ENCODE results near the gene PITPNM3.

PITPNM3 gene

GRCh38 chr17:6526362-6527152, 29.8 kb downstream of the PITPNM3 start:
- no peak for DNase-seq (ENCODE audit: low read depth, low spot score)

DNA sequence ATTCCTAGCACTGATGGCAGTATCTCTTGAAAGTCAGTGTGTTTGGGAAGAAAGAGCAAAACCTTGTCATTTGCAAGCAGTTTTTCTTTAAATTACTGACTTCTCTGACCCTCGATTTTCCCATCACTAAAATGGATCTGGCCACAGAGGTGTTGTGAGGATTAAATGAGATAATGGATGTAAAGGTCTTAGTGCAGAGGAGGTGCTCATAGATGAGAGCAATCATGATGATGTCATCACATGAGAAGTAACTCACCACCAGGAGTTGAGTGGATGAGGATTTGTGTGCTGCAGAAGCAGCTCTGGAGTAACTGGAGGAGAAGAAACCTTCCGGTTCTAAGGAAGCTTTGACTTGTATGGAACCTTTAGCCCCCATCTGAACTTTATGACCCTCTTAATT, 30.6 kb downstream of the PITPNM3 start:
- no peak for DNase-seq (ENCODE audit: low read depth, low spot score)

GRCh38 chr17:6525141-6525540, 31.2 kb downstream of the PITPNM3 start:
- DNase-seq (ENCODE audit: low read depth, low spot score): no peak

DNA sequence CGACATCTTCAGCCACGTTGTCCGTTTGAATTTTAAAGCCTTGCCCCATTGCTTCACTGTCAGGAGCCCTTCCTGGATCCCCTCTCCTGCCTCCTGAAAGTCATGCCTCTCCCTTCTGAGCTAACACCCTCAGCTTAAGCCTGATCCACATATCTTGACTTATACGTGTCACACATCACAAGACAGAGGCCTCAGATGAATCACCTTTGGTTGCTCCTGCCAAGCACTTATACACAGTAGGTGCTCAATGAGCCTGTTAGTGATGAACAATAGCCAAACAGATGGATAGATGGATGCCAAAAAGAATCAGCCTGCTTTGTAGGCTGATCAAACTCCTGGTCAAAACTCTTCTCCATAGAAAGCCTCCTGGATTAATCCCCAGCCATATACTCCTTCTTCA, 31.8 kb downstream of the PITPNM3 start:
- no peak for DNase-seq (ENCODE audit: low read depth, low spot score)

- DNase-seq (ENCODE audit: low read depth, low spot score): no peak
Observed at GRCh38 chr17:6523809-6524355, 32.5 kb downstream of the PITPNM3 start.

DNA sequence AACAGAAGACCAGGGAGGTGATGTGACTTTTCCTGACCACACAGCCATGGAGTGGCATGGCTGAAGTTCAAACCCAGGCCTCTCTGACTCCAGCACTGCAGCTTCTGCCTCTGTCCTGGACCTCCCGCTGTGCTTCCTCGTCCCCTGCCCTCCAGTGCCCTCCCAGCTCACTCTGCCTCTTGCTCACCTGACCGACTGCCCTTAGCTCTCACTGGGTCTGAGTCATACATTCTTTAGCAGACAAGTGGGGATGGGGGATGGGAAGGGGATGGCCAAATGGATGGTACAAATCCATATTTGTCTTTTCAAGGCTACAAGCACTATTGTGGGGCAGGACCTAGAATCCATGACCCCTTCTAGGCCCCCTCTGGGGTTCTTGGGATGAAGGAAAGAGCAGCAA, 33.0 kb downstream of the PITPNM3 start:
- no peak for DNase-seq (ENCODE audit: low read depth, low spot score)

- no peak for DNase-seq (ENCODE audit: low read depth, low spot score)
Observed at GRCh38 chr17:6521586-6521985, 34.8 kb downstream of the PITPNM3 start.

DNA sequence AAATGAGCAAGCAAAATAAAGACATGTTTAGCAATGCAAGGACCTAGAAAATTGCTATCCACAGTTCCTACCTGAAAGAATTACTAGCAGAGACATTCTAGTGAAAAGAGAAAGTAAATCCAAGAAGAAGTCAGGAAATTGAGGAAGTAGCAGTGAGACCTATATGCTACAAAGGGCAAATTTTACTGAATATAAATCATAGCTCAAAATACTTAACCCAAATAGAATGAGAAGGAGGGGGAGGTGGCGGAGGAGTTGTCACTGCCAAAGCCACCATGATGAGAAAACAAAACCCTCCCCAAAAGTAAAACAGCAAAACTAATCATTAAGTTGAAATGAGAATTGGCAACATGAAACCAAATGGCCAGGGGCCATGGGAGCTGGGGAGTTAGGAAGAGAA, 39.3 kb downstream of the PITPNM3 start:
- no peak for DNase-seq (ENCODE audit: low read depth, low spot score)

DNA sequence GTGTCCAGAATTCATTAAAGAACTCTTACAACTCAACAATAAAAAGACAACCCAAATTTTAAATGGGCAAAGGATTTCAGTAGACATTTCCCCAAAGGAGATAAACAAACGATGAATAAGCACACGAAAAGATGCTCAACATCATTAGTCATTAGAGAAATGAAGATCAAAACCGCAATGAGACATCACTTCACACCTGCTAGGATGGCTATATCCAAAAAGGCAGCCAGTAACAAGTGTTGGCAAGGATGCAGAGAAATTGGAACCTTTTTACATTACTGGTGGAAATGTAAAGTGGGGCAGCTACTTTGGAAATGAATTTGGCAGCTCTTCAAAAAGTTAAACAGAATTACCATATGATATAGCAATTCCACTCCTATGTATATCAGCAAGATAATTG, 42.0 kb downstream of the PITPNM3 start:
- no peak for DNase-seq (ENCODE audit: low read depth, low spot score)

DNA sequence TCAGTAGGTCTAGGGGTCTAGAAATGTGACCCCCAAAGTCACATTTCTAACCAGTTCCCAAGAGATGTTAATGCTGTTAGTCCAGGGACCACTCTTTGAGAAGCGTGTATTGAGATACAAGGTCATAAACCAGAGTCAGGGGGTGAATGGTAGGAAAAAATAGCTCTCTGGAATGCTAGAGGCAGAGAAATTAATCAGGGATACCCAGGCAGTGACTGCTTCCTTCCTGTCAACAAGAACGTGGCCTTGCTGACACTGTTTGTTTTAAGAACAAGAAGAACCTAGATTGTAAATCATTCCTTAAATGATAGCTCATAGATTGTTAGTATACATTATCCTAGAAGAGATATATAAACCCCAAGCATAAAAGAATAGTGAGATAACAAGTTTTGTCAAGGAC, 43.8 kb downstream of the PITPNM3 start:
- DNase-seq (ENCODE audit: low read depth, low spot score): no peak

- no peak for DNase-seq (ENCODE audit: low read depth, low spot score)
Observed at GRCh38 chr17:6510321-6510977, 45.9 kb downstream of the PITPNM3 start.

DNA sequence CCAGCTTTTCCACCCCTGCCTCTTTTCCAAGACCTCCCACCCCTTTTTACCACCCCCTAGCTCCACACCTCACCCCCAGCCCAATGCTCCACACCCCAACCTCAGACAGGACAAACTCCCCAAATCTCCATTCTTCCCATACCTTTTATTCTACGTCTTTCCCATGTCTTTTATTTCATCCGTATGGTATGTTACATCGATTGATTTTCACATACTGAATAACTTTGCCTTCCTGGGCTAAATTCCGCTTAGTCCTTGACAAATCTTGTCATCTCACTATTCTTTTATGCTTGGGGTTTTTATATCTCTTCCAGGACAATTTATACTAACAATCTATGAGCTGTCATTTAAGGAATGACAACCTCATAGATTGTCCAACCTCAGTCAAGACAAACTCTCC, 46.4 kb downstream of the PITPNM3 start:
- no peak for DNase-seq (ENCODE audit: low read depth, low spot score)

GRCh38 chr17:6509031-6509771, 47.2 kb downstream of the PITPNM3 start:
- DNase-seq (ENCODE audit: low read depth, low spot score): no peak

GRCh38 chr17:6508519-6509030, 47.8 kb downstream of the PITPNM3 start:
- no peak for DNase-seq (ENCODE audit: low read depth, low spot score)

DNA sequence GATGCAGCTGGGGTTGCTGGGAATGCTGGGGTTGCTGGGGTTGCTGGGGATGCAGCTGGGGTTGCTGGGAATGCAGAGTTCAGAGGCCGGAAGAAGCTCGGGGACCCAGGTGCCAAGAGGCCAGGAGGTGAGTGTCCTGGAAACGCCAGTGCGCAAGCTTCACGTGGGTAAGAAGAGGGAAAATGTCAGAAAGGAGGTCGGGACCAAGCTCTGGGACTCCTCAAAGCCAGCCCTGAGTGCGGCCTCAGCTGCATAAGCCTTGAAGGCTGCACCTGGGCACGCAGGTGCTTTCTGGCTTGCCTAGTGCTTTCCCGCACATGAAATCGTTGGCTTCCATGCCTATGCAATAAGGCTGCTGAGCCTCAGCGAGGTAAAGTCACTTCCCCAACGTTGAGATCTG, 48.3 kb downstream of the PITPNM3 start:
- no peak for DNase-seq (ENCODE audit: low read depth, low spot score)

GRCh38 chr17:6507535-6507934, 48.8 kb downstream of the PITPNM3 start:
- DNase-seq (ENCODE audit: low read depth, low spot score): no peak

DNA sequence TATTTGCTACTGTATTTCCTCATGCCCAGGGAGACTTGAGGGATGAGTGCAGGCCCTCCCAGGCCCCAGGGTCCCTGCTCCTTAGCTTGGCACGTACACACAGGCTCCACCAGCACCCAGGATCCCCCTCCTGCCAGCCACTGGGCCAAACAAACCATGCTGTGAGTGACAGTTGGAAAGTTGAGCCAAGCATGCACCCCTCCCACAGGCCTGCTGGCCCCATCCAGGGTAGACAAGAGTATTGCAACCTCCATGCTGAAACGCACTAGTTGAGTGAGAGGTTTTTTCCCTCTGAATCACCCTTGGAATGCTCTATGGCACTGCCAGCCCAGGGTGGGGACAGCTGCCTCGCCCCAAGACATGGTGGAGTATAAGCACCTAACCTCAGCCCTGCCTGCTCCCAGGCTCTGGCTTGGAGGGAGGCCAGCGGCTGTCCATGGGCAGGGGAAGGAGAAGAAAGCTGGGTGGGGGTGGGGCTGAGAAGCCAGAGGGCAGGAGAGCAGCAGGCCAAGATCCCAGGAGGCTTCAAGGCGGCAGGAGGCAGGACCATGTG, 49.6 kb downstream of the PITPNM3 start:
- no peak for DNase-seq (ENCODE audit: low read depth, low spot score)

DNA sequence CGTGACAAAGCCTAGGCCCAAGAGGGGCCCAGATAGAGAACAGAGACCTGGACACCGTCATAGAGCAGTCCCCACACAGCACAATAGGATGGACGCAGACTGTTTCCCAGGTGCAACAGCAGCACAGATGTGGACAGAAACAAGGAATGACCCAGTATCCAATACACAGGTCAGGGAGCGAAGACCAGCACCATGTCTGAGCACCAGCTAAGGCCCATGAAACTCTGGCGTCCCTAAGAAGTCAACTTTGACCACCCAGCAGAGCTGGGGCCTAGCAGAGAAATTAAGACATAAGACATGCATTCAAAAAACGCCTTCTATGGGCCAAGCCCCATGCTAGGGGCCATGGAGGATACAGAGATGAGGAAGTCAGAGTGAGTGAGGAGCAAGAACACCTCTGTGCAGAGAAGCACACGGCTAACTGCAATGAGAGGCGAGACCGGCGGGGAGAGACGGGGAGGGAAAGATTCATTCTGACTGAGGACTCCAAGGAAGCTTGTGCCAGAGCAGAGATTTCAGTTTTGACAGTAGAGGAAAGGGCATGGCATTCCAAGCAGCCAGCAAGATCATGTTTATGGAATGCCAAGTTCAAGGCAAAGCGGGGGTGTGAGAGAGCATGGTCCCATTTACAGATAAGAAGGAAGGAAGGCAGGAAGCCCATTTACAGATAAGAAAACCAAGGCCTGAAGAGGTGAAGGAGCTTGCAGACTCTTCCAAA, 50.8 kb downstream of the PITPNM3 start:
- no peak for DNase-seq (ENCODE audit: low read depth, low spot score)

GRCh38 chr17:6503641-6504195, 52.6 kb downstream of the PITPNM3 start:
- DNase-seq (ENCODE audit: low read depth, low spot score): no peak

DNA sequence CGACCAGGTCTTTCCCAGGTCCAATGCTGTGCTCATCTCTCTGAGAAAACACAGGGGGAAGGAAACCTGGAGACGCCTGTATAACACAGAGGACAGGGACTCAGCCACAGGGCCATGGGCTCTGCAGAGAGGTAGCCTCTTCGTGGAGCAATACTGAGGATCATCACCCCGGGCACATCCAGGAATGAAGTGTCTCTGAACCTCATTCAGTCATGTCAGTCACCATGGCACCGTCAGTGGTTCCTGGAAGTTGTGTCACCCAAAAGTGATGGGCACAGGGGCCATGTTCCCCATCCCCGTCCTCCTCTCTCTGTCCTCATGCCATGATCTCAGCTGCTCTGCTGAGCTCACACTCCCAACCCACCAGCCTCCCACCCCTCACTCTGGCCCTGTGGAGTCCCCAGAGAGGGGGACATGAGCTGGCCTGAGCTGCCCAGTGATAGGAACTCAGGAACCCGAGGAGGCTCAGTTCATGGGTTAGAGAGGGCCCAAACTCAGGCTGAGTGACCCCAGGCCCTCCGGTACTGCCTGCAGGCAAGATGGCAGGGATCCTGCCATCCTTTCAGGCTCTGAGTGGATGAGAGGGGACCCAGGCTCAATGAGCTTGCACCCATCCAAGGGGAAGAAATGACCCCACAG, 53.4 kb downstream of the PITPNM3 start:
- DNase-seq (ENCODE audit: low read depth, low spot score): no peak
